K562 (cell line): ENCODE results near the gene TNFSF13. TPM values are rescaled to one million over a fixed set of nuclear protein-coding genes. Genes with fewer than 3 reads are reported as not detected.

Experiments used
- DEAF1 ChIP-seq: fragments of 450-650 bp; formaldehyde crosslinking; IDR thresholded peaks from 2 replicates; pipeline ENCODE4 v1.4.0; 2020; ENCODE audit warnings: mild to moderate bottlenecking, moderate library complexity
- EP300 ChIP-seq: IDR thresholded peaks from 2 replicates; pipeline ENCODE4 v1.6.1; 2012; ENCODE audit warnings: low read length, improper control_type of control experiment
- ERF ChIP-seq: fragments of 450-650 bp; formaldehyde crosslinking; IDR thresholded peaks from 2 replicates; pipeline ENCODE4 v1.4.0; 2020; ENCODE audit warnings: mild to moderate bottlenecking, mixed read lengths
- FOXK2 ChIP-seq, 2 experiments: fragments of 450-650 bp; IDR thresholded peaks in 1 of 2; conservative IDR thresholded peaks in 1 of 2; 2 replicates each; pipeline ENCODE4 v1.6.1; 2016; ENCODE audit warnings: low read depth in 2 of 2, mild to moderate bottlenecking in 1 of 2
- MLLT1 ChIP-seq, 2 experiments: fragments of 450-650 bp; IDR thresholded peaks; 2 replicates each; pipeline ENCODE4 v1.6.1; 2016
- MYC ChIP-seq, 2 experiments: fragments of 250-450 bp in 1 of 2; sonication (Bioruptor Pico) in 1 of 2; IDR thresholded peaks; 2 replicates each; pipeline versions ENCODE4 v1.5.1 to v1.6.1; 2012 to 2021; ENCODE audit warnings: low read depth in 2 of 2, borderline replicate concordance in 1 of 2, improper control_type of control experiment in 1 of 2, low read length in 1 of 2, mild to moderate bottlenecking in 1 of 2, moderate library complexity in 1 of 2
- NCOR1 ChIP-seq: fragments of 450-650 bp; IDR thresholded peaks from 2 replicates; pipeline ENCODE4 v1.6.1; 2016; ENCODE audit warnings: mild to moderate bottlenecking, moderate library complexity
- NKRF ChIP-seq: fragments of 450-650 bp; IDR thresholded peaks from 2 replicates; pipeline ENCODE4 v1.6.1; 2016; ENCODE audit warnings: borderline replicate concordance
- SAP30 ChIP-seq: fragments of 200-600 bp; sonication (generic); IDR thresholded peaks from 2 replicates; pipeline ENCODE4 v1.6.1; 2012; ENCODE audit warnings: borderline replicate concordance, low read depth, mild to moderate bottlenecking, moderate library complexity, low read length, control low read depth, inconsistent platforms; ENCODE audit not compliant: insufficient read depth, poor library complexity, severe bottlenecking
- SIX5 ChIP-seq, 2 experiments: IDR thresholded peaks; 2 replicates each; pipeline ENCODE4 v1.6.1; 2011; ENCODE audit warnings: low read length in 2 of 2, borderline replicate concordance in 1 of 2, low read depth in 1 of 2, mild to moderate bottlenecking in 1 of 2, moderate library complexity in 1 of 2; ENCODE audit not compliant: insufficient read depth in 1 of 2
- SNAPC5 ChIP-seq: fragments of 250-450 bp; sonication (Bioruptor Pico); IDR thresholded peaks from 2 replicates; pipeline ENCODE4 v1.8.0; 2021; ENCODE audit warnings: moderate library complexity, mild to moderate bottlenecking, inconsistent platforms
- SUPT5H ChIP-seq: fragments of 450-650 bp; IDR thresholded peaks from 2 replicates; pipeline ENCODE4 v1.6.1; 2016
- XRCC5 ChIP-seq: fragments of 200-400 bp; formaldehyde crosslinking; IDR thresholded peaks from 2 replicates; pipeline ENCODE4 v1.6.1; 2017; ENCODE audit warnings: low read depth, mild to moderate bottlenecking, low read length
- ZBTB7A ChIP-seq: IDR thresholded peaks from 2 replicates; pipeline ENCODE4 v1.6.1; 2011; ENCODE audit warnings: low read depth, mild to moderate bottlenecking, low read length, moderate library complexity, borderline replicate concordance; ENCODE audit not compliant: control insufficient read depth
- ZNF224 ChIP-seq: sonication (generic); formaldehyde crosslinking; IDR thresholded peaks from 2 replicates; pipeline ENCODE4 v1.8.0; 2022; ENCODE audit warnings: mild to moderate bottlenecking, missing genetic modification reagents
- ZNF263 ChIP-seq: sonication (generic); formaldehyde crosslinking; IDR thresholded peaks from 2 replicates; pipeline ENCODE4 v1.8.0; 2022; ENCODE audit warnings: mild to moderate bottlenecking, missing genetic modification reagents, borderline replicate concordance
- ZNF518B ChIP-seq: fragments of 250-450 bp; sonication (Bioruptor Pico); IDR thresholded peaks from 2 replicates; pipeline ENCODE4 v1.5.0; 2021; ENCODE audit warnings: mild to moderate bottlenecking, moderate library complexity
- polyA plus RNA-seq, 8 experiments: library from polyadenylated mRNA; depleted of rRNA in 4 of 8; stranded (reverse) in 5 of 8; unstranded in 3 of 8; fragments of >200 nt; fragmentation: Nextera tagmentation in 2 of 8; fragmentation: Illumina TruSeq in 1 of 8; extraction: Ambion mirVana in 2 of 8; extraction: Trizol in 1 of 8; gene quantifications; 2 replicates each; pipeline versions ENCODE4 v1.2.1 to v1.2.3, GENCODE V29; 2011 to 2014; ENCODE audit warnings: inconsistent platforms in 1 of 8, missing spikeins in 1 of 8
- total RNA-seq, 7 experiments: library from RNA; depleted of rRNA in 6 of 7; stranded (reverse); fragments of >200 nt in 6 of 7; fragmentation: Illumina TruSeq in 2 of 7; extraction: Trizol in 2 of 7; gene quantifications; 2 replicates each; pipeline versions ENCODE4 v1.2.1 to v1.2.3, GENCODE V29; 2011 to 2021; ENCODE audit warnings: low replicate concordance in 1 of 7

Gene TNFSF13
- total and polyA plus RNA-seq, 9 of the 15 experiments (the other 6 are each of a cell fraction or from before 2014, with no cell fraction given), result 0.04 to 0.51 (median 0.19) TPM; not detected in 1

- 0 out of 4 replicates have a peak, but pooled peaks of 1 of the 2 experiments have one; percentile 41 for TF ChIP-seq MLLT1 (IDR thresholded peaks at IDR 0.05)
- TF ChIP-seq NCOR1, result no peak
- 0 out of 2 replicates have a peak, but pooled peaks have one; percentile 11 for TF ChIP-seq ZNF263 (CRISPR knock-in tag)
- TF ChIP-seq XRCC5, result peak; percentile 62; the same call in 1 of the 2 replicates
- no peak for TF ChIP-seq ZNF224 (CRISPR knock-in tag)
- 0 out of 2 replicates have a peak, but pooled peaks have one; percentile 10 for TF ChIP-seq ZBTB7A
- no peak for TF ChIP-seq FOXK2 (conservative IDR thresholded peaks at IDR 0.05 in 1 of 2, IDR thresholded peaks at IDR 0.05 in 1 of 2; ENCODE audit: low read depth in 2 of 2)
- peak; percentile 68 for TF ChIP-seq DEAF1
- TF ChIP-seq MYC (IDR thresholded peaks at IDR 0.05; ENCODE audit: low read depth, low read length), result no peak; the same call in 1 of the 2 replicates
- TF ChIP-seq MYC (CRISPR knock-in tag; IDR thresholded peaks at IDR 0.05; ENCODE audit: borderline replicate concordance, low read depth), result peak; percentile 55; the same call in 1 of the 2 replicates
- TF ChIP-seq NKRF, result peak; percentile 75; the same call in 1 of the 2 replicates
- TF ChIP-seq SNAPC5 (CRISPR knock-in tag), result no peak
- no peak for TF ChIP-seq SUPT5H
- no peak for TF ChIP-seq ERF (CRISPR knock-in tag)
- no peak for TF ChIP-seq SIX5 (IDR thresholded peaks at IDR 0.05; ENCODE audit: borderline replicate concordance in 1 of 2, insufficient read depth in 1 of 2, low read depth in 1 of 2, low read length in 2 of 2)
- TF ChIP-seq EP300, result no peak
- TF ChIP-seq SAP30, result peak; percentile 38
- TF ChIP-seq ZNF518B (CRISPR knock-in tag), result no peak
Observed at GRCh38 chr17:7561028-7561575, 2.6 kb downstream of the TNFSF13 start (continued).
